Right lobe of liver (tissue), 4 donors: ENCODE results near the gene MTA1.

Experiments used
- POLR2A ChIP-seq: fragments of 450-650 bp; IDR thresholded peaks from one replicate; pipeline ENCODE4 v1.6.1; 2017; ENCODE audit warnings: antibody characterized with exemption, mild to moderate bottlenecking
- TF ChIP-seq, protein P1 (sequence below), 4 donors: fragments of 200-600 bp in 3 of 4; fragments of 450-650 bp in 1 of 4; IDR thresholded peaks; one replicate each; pipeline versions ENCODE4 v1.5.1 to v1.8.0; 2016 to 2022; ENCODE audit warnings: antibody characterized with exemption in 4 of 4, mild to moderate bottlenecking in 2 of 4
- donor health status: DM: no; HTN: no; CAD: no.
- donor health status: DM: no; HTN: no; CAD: no.
- donor health status: DM: no; HTN: yes; CAD: no.

DNA sequence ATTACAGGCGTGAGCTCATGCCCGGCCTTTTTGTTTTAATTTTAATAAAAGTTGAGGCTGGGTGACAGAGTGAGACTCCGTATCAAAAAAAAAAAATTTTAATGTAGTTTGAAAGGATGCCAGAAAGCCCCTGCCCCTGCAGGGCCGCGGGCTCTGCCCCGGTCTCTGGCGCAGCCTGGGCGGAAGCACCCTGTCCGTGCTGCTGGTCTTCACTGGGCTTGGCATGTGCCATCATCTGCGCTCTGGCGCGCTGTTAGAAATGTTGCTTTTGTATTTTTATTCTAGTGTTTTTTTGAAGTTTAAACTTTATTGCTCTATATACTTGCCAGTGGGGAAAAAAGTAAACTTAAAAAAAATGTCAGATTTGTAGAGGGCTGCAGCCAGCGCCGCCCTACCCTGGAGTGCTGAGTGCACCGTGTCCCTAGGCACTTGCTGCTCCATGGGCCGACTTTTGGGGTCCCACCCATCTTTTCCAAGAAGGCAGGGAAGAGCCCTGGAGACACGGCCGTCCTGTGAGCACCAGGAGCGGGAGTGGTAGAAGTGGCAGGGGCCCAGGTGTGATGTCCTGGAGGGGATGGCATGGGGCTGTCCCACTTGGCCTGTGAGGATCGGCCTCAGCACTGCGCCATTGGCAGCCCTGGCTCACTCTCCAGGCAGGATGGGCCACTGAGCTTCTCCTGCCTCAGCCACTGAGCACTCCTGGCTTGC is 4.0 kb downstream of the MTA1 start:
- TF ChIP-seq, protein P1, sequence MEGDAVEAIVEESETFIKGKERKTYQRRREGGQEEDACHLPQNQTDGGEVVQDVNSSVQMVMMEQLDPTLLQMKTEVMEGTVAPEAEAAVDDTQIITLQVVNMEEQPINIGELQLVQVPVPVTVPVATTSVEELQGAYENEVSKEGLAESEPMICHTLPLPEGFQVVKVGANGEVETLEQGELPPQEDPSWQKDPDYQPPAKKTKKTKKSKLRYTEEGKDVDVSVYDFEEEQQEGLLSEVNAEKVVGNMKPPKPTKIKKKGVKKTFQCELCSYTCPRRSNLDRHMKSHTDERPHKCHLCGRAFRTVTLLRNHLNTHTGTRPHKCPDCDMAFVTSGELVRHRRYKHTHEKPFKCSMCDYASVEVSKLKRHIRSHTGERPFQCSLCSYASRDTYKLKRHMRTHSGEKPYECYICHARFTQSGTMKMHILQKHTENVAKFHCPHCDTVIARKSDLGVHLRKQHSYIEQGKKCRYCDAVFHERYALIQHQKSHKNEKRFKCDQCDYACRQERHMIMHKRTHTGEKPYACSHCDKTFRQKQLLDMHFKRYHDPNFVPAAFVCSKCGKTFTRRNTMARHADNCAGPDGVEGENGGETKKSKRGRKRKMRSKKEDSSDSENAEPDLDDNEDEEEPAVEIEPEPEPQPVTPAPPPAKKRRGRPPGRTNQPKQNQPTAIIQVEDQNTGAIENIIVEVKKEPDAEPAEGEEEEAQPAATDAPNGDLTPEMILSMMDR (IDR thresholded peaks at IDR 0.05), result no peak
- TF ChIP-seq POLR2A, result no peak
